ENCODE measurements around the gene FAM89A.
A peak's percentile ranks its signal among the peaks of the same experiment; 100 is the strongest.

Gene FAM89A

GRCh38 chr1:231036416-231036815, 3.6 kb downstream of the FAM89A start:
- H3K9me2 ChIP-seq (replicated peaks; ENCODE audit: control insufficient read depth, low read length), result no peaks in the 10 kb centered on the region
- no peak for TF ChIP-seq CTCF (IDR thresholded peaks at IDR 0.05; ENCODE audit: low read depth, low read length, poor library complexity, severe bottlenecking)
- TF ChIP-seq EZH2phosphoT487 (IDR thresholded peaks at IDR 0.05; ENCODE audit: borderline replicate concordance, low read length), result no peak
- H3K9me3 ChIP-seq (ENCODE audit: control insufficient read depth, insufficient read depth, low read length), result no peaks in the 10 kb centered on the region
- no peaks in the 10 kb centered on the region; the same call in 1 of the 2 replicates for H3K36me3 ChIP-seq (ENCODE audit: control insufficient read depth, low read length)
- H3K79me2 ChIP-seq (ENCODE audit: control insufficient read depth, low read length), result peaks cover 32% of the 10 kb centered on the region
- H4K20me1 ChIP-seq (ENCODE audit: control insufficient read depth, insufficient read depth, low read depth, low read length), result peaks cover 8% of the 10 kb centered on the region; the same call in 1 of the 2 replicates
- peak overlapping the region; percentile 20 for H3K4me2 ChIP-seq (ENCODE audit: low read length)
- no peak overlapping the region for H3K27ac ChIP-seq (ENCODE audit: low read depth, low read length)
- peaks cover 31% of the 10 kb centered on the region for H3K4me1 ChIP-seq (ENCODE audit: control insufficient read depth, low read length)
- no peak overlapping the region for H3K4me3 ChIP-seq (ENCODE audit: low read length)
- H3K27me3 ChIP-seq (ENCODE audit: control insufficient read depth, low read length), result peaks cover 17% of the 10 kb centered on the region
- no peaks in the 10 kb centered on the region for H3F3A ChIP-seq (ENCODE audit: control insufficient read depth, insufficient read depth)

GRCh38 chr1:231035799-231036198, 4.3 kb downstream of the FAM89A start:
- Histone ChIP-seq H4K20me1 (ENCODE audit: control insufficient read depth, insufficient read depth, low read depth, low read length) (peaks cover 8% of the 10 kb centered on the region; the same call in 1 of the 2 replicates), H3K9me3 (ENCODE audit: control insufficient read depth, insufficient read depth, low read length) (no peaks in the 10 kb centered on the region), H3K27me3 (ENCODE audit: control insufficient read depth, low read length) (peaks cover 11% of the 10 kb centered on the region), H3K9me2 (replicated peaks; ENCODE audit: control insufficient read depth, low read length) (no peaks in the 10 kb centered on the region), H3K27ac (ENCODE audit: low read depth, low read length) (no peak overlapping the region), H3K4me1 (ENCODE audit: control insufficient read depth, low read length) (peaks cover 31% of the 10 kb centered on the region), H3K4me2 (ENCODE audit: low read length) (no peak overlapping the region), H3F3A (ENCODE audit: control insufficient read depth, insufficient read depth) (no peaks in the 10 kb centered on the region), H3K36me3 (ENCODE audit: control insufficient read depth, low read length) (no peaks in the 10 kb centered on the region; the same call in 1 of the 2 replicates), H3K79me2 (ENCODE audit: control insufficient read depth, low read length) (peaks cover 32% of the 10 kb centered on the region), H3K4me3 (ENCODE audit: low read length) (no peak overlapping the region)
- TF ChIP-seq CTCF (IDR thresholded peaks at IDR 0.05; ENCODE audit: low read depth, low read length, poor library complexity, severe bottlenecking), result no peak

GRCh38 chr1:231032963-231033362, 7.1 kb downstream of the FAM89A start:
- Histone ChIP-seq H4K20me1 (ENCODE audit: control insufficient read depth, insufficient read depth, low read depth, low read length) (0 out of 2 replicates have a peak, but pooled peaks cover 3% of the 10 kb centered on the region), H3K79me2 (ENCODE audit: control insufficient read depth, low read length) (peaks cover 20% of the 10 kb centered on the region), H3K4me1 (ENCODE audit: control insufficient read depth, low read length) (peaks cover 16% of the 10 kb centered on the region), H3K9me2 (replicated peaks; ENCODE audit: control insufficient read depth, low read length) (no peaks in the 10 kb centered on the region), H3K27me3 (ENCODE audit: control insufficient read depth, low read length) (no peaks in the 10 kb centered on the region), H3K36me3 (ENCODE audit: control insufficient read depth, low read length) (no peaks in the 10 kb centered on the region), H3K27ac (ENCODE audit: low read depth, low read length) (no peak overlapping the region), H3K4me3 (ENCODE audit: low read length) (no peak overlapping the region), H3K4me2 (ENCODE audit: low read length) (no peak overlapping the region), H3F3A (ENCODE audit: control insufficient read depth, insufficient read depth) (no peaks in the 10 kb centered on the region), H3K9me3 (ENCODE audit: control insufficient read depth, insufficient read depth, low read length) (no peaks in the 10 kb centered on the region)
- TF ChIP-seq EZH2phosphoT487 (IDR thresholded peaks at IDR 0.05; ENCODE audit: borderline replicate concordance, low read length), result no peak
- TF ChIP-seq CTCF (IDR thresholded peaks at IDR 0.05; ENCODE audit: low read depth, low read length, poor library complexity, severe bottlenecking), result no peak

Measured in DOHH2 (cell line).